HepG2 (cell line): ENCODE data around the gene HAGH. TPM values are rescaled to one million over a fixed set of nuclear protein-coding genes. Genes with fewer than 3 reads are reported as not detected.
A peak's percentile ranks its signal among the peaks of the same experiment; 100 is the strongest.

Experiments
- HIVEP1 ChIP-seq: sonication (generic); formaldehyde crosslinking; IDR thresholded peaks from 2 replicates; pipeline ENCODE4 v1.4.0; 2020; ENCODE audit warnings: mild to moderate bottlenecking, missing genetic modification reagents
- MAFG ChIP-seq: sonication (generic); formaldehyde crosslinking; IDR thresholded peaks from 2 replicates; pipeline ENCODE4 v1.5.1; 2020; ENCODE audit warnings: mild to moderate bottlenecking, missing genetic modification reagents
- MIER3 ChIP-seq: IDR thresholded peaks from 2 replicates; pipeline ENCODE4 v1.6.1; 2016; ENCODE audit warnings: missing compliant biosample characterization, borderline replicate concordance
- POLR2A ChIP-seq, 2 experiments: IDR thresholded peaks; 2 replicates each; pipeline ENCODE4 v1.6.1; 2011; ENCODE audit warnings: low read depth in 2 of 2, low read length in 2 of 2, mild to moderate bottlenecking in 1 of 2, moderate library complexity in 1 of 2; ENCODE audit not compliant: insufficient read depth in 1 of 2
- RAD51 ChIP-seq: fragments of 450-650 bp; IDR thresholded peaks from 2 replicates; pipeline ENCODE4 v1.6.1; 2016; ENCODE audit warnings: borderline replicate concordance
- SIN3B ChIP-seq: fragments of 150-350 bp; IDR thresholded peaks from 2 replicates; pipeline ENCODE4 v1.6.1; 2014; ENCODE audit warnings: low read length
- SMARCC2 ChIP-seq: fragments of 450-650 bp; IDR thresholded peaks from 2 replicates; pipeline ENCODE4 v1.6.1; 2017; ENCODE audit warnings: antibody characterized with exemption, mild to moderate bottlenecking
- SMYD3 ChIP-seq: sonication (generic); formaldehyde crosslinking; IDR thresholded peaks from 2 replicates; pipeline ENCODE4 v1.8.1; 2023; ENCODE audit warnings: mild to moderate bottlenecking, missing genetic modification reagents
- TAF1 ChIP-seq: sonication (generic); formaldehyde crosslinking; IDR thresholded peaks from 2 replicates; pipeline ENCODE4 v1.4.0; 2020; ENCODE audit warnings: missing genetic modification reagents
- YY1 ChIP-seq: IDR thresholded peaks from 2 replicates; pipeline ENCODE4 v1.6.1; 2011; ENCODE audit warnings: low read length, low read depth, moderate library complexity, mild to moderate bottlenecking; ENCODE audit not compliant: insufficient read depth, insufficient replicate concordance
- ZNF12 ChIP-seq: sonication (generic); formaldehyde crosslinking; IDR thresholded peaks from 2 replicates; pipeline ENCODE4 v1.5.0; 2020; ENCODE audit warnings: missing genetic modification reagents
- ZNF136 ChIP-seq: sonication (generic); formaldehyde crosslinking; IDR thresholded peaks from 2 replicates; pipeline ENCODE4 v1.8.1; 2022; ENCODE audit warnings: low read depth, mild to moderate bottlenecking, moderate library complexity, missing genetic modification reagents
- ZNF24 ChIP-seq: fragments of 450-650 bp; IDR thresholded peaks from 2 replicates; pipeline ENCODE4 v1.6.1; 2017; ENCODE audit warnings: antibody characterized with exemption, mild to moderate bottlenecking
- ZNF562 ChIP-seq: sonication (generic); formaldehyde crosslinking; IDR thresholded peaks from 2 replicates; pipeline ENCODE4 v1.8.0; 2022; ENCODE audit warnings: missing genetic modification reagents, borderline replicate concordance
- ZNF567 ChIP-seq: sonication (generic); formaldehyde crosslinking; IDR thresholded peaks from 2 replicates; pipeline ENCODE4 v1.8.1; 2023; ENCODE audit warnings: mild to moderate bottlenecking, missing genetic modification reagents, borderline replicate concordance
- ZNF746 ChIP-seq: sonication (generic); formaldehyde crosslinking; IDR thresholded peaks from 2 replicates; pipeline ENCODE4 v1.8.0; 2022; ENCODE audit warnings: mild to moderate bottlenecking, missing genetic modification reagents
- ZNF781 ChIP-seq: sonication (generic); formaldehyde crosslinking; IDR thresholded peaks from 2 replicates; pipeline ENCODE4 v1.5.1; 2020; ENCODE audit warnings: borderline replicate concordance, mild to moderate bottlenecking, missing genetic modification reagents; ENCODE audit errors: not compliant biosample characterization
- polyA plus RNA-seq, 8 experiments: library from polyadenylated mRNA; depleted of rRNA in 3 of 8; stranded (reverse) in 7 of 8; unstranded in 1 of 8; fragments of >200 nt; fragmentation: Illumina TruSeq in 4 of 8; extraction: Trizol in 4 of 8; gene quantifications; 2 replicates each; pipeline versions ENCODE4 v1.2.1 to v1.2.3, GENCODE V29; 2011 to 2016; ENCODE audit warnings: low read depth in 4 of 8, missing spikeins in 1 of 8, mixed read lengths in 1 of 8; ENCODE audit not compliant: insufficient read depth in 1 of 8
- total RNA-seq, 5 experiments: library from RNA; depleted of rRNA; stranded (reverse); fragments of >200 nt; fragmentation: Illumina TruSeq; extraction: Trizol; gene quantifications; 2 replicates each; pipeline ENCODE4 v1.2.3, GENCODE V29; 2016; ENCODE audit warnings: low read depth in 1 of 5
- TF ChIP-seq, protein P1 (sequence below): sonication (generic); formaldehyde crosslinking; IDR thresholded peaks from 2 replicates; pipeline ENCODE4 v1.4.0; 2020; ENCODE audit warnings: missing genetic modification reagents
- TF ChIP-seq, protein P2 (sequence below): sonication (generic); formaldehyde crosslinking; IDR thresholded peaks from 2 replicates; pipeline ENCODE4 v1.8.0; 2022; ENCODE audit warnings: low read depth, missing genetic modification reagents
- TF ChIP-seq, protein P3 (sequence below): sonication (generic); formaldehyde crosslinking; IDR thresholded peaks from 2 replicates; pipeline ENCODE4 v1.8.1; 2023; ENCODE audit warnings: mild to moderate bottlenecking, missing genetic modification reagents
- TF ChIP-seq, protein P4 (sequence below): sonication (generic); formaldehyde crosslinking; IDR thresholded peaks from 2 replicates; pipeline ENCODE4 v1.5.0; 2020; ENCODE audit warnings: mild to moderate bottlenecking, missing genetic modification reagents, borderline replicate concordance
- TF ChIP-seq, protein P5 (sequence below): sonication (generic); formaldehyde crosslinking; IDR thresholded peaks from 2 replicates; pipeline ENCODE4 v1.5.1; 2020; ENCODE audit warnings: missing genetic modification reagents, mild to moderate bottlenecking, borderline replicate concordance

HAGH gene
- total and polyA plus RNA-seq, 2 of the 13 experiments (the other 11 are each of a cell fraction or from before 2014, with no cell fraction given), result 70.4 to 95.4 TPM

DNA sequence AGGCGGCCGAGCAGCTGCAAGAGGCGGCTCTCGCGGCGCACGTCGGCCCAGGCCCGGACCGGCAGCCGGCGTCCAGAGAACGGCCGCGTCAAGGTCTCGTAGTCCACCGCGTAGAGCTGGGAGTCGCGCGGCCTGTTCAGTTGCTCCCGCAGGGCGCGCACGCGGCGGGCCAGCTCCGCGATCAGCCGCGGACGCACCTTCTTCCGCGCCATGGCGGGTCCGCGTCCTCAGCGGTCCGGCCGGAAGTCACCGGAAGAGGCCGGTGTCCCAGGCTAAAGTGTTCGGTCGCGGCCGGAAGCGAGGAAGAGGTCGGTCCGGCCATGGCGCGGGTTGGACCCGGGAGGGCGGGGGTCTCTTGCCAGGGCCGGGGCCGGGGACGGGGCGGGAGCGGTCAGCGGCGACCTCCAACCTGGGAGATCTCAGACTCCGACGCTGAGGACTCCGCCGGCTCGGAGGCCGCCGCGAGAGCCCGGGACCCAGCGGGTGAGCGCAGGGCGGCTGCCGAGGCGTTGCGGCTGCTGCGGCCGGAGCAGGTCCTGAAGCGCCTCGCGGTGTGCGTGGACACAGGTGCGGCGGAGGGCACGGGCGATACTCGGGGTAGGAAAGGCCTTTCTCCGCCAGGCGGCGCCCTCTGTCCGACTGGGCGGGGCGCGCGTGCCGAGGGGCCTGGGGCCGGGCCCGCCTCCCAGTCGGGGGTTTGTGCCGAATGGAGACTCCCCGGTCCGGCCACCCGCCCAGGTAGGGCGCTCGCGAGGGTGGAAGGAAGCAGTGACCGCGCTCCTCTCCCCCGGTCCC, 53.5 kb downstream of the HAGH start, which contains the start of gene MRPS34 (continued):
- TF ChIP-seq, protein P1, sequence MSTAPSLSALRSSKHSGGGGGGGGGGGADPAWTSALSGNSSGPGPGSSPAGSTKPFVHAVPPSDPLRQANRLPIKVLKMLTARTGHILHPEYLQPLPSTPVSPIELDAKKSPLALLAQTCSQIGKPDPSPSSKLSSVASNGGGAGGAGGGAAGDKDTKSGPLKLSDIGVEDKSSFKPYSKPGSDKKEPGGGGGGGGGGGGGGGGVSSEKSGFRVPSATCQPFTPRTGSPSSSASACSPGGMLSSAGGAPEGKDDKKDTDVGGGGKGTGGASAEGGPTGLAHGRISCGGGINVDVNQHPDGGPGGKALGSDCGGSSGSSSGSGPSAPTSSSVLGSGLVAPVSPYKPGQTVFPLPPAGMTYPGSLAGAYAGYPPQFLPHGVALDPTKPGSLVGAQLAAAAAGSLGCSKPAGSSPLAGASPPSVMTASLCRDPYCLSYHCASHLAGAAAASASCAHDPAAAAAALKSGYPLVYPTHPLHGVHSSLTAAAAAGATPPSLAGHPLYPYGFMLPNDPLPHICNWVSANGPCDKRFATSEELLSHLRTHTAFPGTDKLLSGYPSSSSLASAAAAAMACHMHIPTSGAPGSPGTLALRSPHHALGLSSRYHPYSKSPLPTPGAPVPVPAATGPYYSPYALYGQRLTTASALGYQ (CRISPR knock-in tag), result peak; percentile 40; the same call in 1 of the 2 replicates
- TF ChIP-seq, protein P2, sequence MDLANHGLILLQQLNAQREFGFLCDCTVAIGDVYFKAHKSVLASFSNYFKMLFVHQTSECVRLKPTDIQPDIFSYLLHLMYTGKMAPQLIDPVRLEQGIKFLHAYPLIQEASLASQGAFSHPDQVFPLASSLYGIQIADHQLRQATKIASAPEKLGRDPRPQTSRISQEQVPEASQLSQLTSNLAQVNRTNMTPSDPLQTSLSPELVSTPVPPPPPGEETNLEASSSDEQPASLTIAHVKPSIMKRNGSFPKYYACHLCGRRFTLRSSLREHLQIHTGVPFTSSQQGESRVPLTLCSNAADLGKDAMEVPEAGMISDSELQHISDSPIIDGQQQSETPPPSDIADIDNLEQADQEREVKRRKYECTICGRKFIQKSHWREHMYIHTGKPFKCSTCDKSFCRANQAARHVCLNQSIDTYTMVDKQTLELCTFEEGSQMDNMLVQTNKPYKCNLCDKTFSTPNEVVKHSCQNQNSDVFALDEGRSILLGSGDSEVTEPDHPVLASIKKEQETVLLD (CRISPR knock-in tag), result peak; percentile 90
- TF ChIP-seq RAD51, result no peak
- TF ChIP-seq MAFG (CRISPR knock-in tag), result no peak
- no peak for TF ChIP-seq MIER3 (CRISPR knock-in tag)
- TF ChIP-seq, protein P3, sequence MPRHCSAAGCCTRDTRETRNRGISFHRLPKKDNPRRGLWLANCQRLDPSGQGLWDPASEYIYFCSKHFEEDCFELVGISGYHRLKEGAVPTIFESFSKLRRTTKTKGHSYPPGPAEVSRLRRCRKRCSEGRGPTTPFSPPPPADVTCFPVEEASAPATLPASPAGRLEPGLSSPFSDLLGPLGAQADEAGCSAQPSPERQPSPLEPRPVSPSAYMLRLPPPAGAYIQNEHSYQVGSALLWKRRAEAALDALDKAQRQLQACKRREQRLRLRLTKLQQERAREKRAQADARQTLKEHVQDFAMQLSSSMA (CRISPR knock-in tag), result no peak
- TF ChIP-seq TAF1 (CRISPR knock-in tag), result peak; percentile 99
- TF ChIP-seq HIVEP1, result 0 out of 2 replicates have a peak, but pooled peaks have one; percentile 12
- 0 out of 2 replicates have a peak, but pooled peaks have one; percentile 11 for TF ChIP-seq ZNF12 (CRISPR knock-in tag)
- TF ChIP-seq SIN3B, result peak; percentile 81
- TF ChIP-seq POLR2A (IDR thresholded peaks at IDR 0.05; ENCODE audit: insufficient read depth in 1 of 2, low read depth in 2 of 2, low read length in 2 of 2), result peak; percentile 73 to 86
- TF ChIP-seq ZNF24, result no peak
- TF ChIP-seq ZNF562 (CRISPR knock-in tag), result peak; percentile 60; the same call in 1 of the 2 replicates
- no peak for TF ChIP-seq SMARCC2
- TF ChIP-seq, protein P4, sequence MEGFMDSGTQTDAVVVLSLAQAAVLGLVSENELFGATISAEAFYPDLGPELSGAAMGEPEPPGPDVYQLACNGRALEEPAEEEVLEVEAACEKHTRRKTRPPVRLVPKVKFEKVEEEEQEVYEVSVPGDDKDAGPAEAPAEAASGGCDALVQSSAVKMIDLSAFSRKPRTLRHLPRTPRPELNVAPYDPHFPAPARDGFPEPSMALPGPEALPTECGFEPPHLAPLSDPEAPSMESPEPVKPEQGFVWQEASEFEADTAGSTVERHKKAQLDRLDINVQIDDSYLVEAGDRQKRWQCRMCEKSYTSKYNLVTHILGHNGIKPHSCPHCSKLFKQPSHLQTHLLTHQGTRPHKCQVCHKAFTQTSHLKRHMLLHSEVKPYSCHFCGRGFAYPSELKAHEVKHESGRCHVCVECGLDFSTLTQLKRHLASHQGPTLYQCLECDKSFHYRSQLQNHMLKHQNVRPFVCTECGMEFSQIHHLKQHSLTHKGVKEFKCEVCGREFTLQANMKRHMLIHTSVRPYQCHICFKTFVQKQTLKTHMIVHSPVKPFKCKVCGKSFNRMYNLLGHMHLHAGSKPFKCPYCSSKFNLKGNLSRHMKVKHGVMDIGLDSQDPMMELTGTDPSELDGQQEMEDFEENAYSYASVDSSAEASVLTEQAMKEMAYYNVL (CRISPR knock-in tag), result peak; percentile 82; the same call in 1 of the 2 replicates
- peak; percentile 71; the same call in 1 of the 2 replicates for TF ChIP-seq ZNF746
- TF ChIP-seq ZNF781 (CRISPR knock-in tag), result no peak
- peak; percentile 71; the same call in 1 of the 2 replicates for TF ChIP-seq SMYD3 (CRISPR knock-in tag)
- TF ChIP-seq ZNF136 (CRISPR knock-in tag), result peak; percentile 34; the same call in 1 of the 2 replicates
- peak; percentile 95 for TF ChIP-seq YY1
- TF ChIP-seq, protein P5, sequence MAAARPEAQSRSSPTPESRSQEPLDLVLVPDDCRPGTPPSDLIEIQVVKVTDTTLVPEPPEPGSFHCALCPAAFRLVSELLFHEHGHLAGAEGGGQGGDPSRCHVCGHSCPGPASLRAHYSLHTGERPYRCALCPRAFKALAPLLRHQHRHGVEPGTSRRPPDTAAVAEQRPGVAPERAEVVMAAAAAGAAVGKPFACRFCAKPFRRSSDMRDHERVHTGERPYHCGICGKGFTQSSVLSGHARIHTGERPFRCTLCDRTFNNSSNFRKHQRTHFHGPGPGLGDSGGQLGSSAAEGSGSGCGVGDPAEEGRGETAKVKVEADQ (CRISPR knock-in tag), result peak; percentile 67; the same call in 1 of the 2 replicates
- TF ChIP-seq ZNF567 (CRISPR knock-in tag), result no peak
